Superior temporal gyrus (tissue), 1 donor: ENCODE data around the gene PRSS33.
A peak's percentile ranks its signal among the peaks of the same experiment; 100 is the strongest.

ENCODE experiments used
- DNase-seq: peaks from one replicate; pipeline ENCODE4 v3.0.0-alpha.2; 2016; ENCODE audit errors: extremely low spot score

PRSS33 gene

GRCh38 chr16:2763173-2763572 lies 24.2 kb downstream of the PRSS33 start:
- DNase-seq: no peak

GRCh38 chr16:2762711-2763110 lies 24.6 kb downstream of the PRSS33 start:
- DNase-seq: no peak

- DNase-seq: no peak
Measured at GRCh38 chr16:2761886-2762583, 25.3 kb downstream of the PRSS33 start.

GRCh38 chr16:2761472-2761871 lies 25.9 kb downstream of the PRSS33 start:
- DNase-seq: no peak

- DNase-seq: no peak
Measured at GRCh38 chr16:2757344-2757743, 30.0 kb downstream of the PRSS33 start.

GRCh38 chr16:2756288-2757015 lies 30.9 kb downstream of the PRSS33 start:
- no peak for DNase-seq

GRCh38 chr16:2755158-2755557 lies 32.2 kb downstream of the PRSS33 start:
- no peak for DNase-seq

- DNase-seq: no peak
Measured at GRCh38 chr16:2753733-2754020, 33.7 kb downstream of the PRSS33 start.

GRCh38 chr16:2752850-2753732 lies 34.3 kb downstream of the PRSS33 start:
- peak; percentile 76 for DNase-seq

- DNase-seq: peak; percentile 98
Measured at GRCh38 chr16:2752035-2752849, 35.1 kb downstream of the PRSS33 start, which contains the start of gene SRRM2. SRRM2 (plus strand) TSS chr16:2752638; CDS start chr16:2756365, 3,727 bp downstream.

GRCh38 chr16:2751577-2752034 lies 35.8 kb downstream of the PRSS33 start:
- no peak for DNase-seq

GRCh38 chr16:2749936-2750335 lies 37.4 kb downstream of the PRSS33 start:
- no peak for DNase-seq

GRCh38 chr16:2749476-2749875 lies 37.9 kb downstream of the PRSS33 start:
- DNase-seq: no peak

GRCh38 chr16:2748757-2749455 lies 38.5 kb downstream of the PRSS33 start:
- DNase-seq: no peak

- no peak for DNase-seq
Measured at GRCh38 chr16:2745961-2746360, 41.4 kb downstream of the PRSS33 start.

GRCh38 chr16:2745116-2745890 lies 42.1 kb downstream of the PRSS33 start:
- no peak for DNase-seq

- DNase-seq: no peak
Measured at GRCh38 chr16:2744711-2745110, 42.6 kb downstream of the PRSS33 start.

GRCh38 chr16:2743007-2743810 lies 44.2 kb downstream of the PRSS33 start:
- DNase-seq: no peak

GRCh38 chr16:2742323-2743006 lies 44.9 kb downstream of the PRSS33 start:
- DNase-seq: no peak
